ENCODE results near the gene SLC25A26. TPM values are rescaled to one million over a fixed set of nuclear protein-coding genes. Genes with fewer than 3 reads are reported as not detected.
"Not testable (repeated sequence)": the region's sequence is repeated elsewhere in the genome, so short reads cannot be mapped to it uniquely, and the experiment has no call there.

Gene SLC25A26
- total RNA-seq, 2 experiments from 2014 or later = 11.7 to 12.0 TPM

- DNase-seq, CTCF ChIA-PET, H3K4me1 Mint-ChIP-seq, H3K27me3 Mint-ChIP-seq, H3K4me3 Mint-ChIP-seq, POLR2A ChIA-PET, H3K27ac Mint-ChIP-seq: not testable (repeated sequence)
- H3K9me3 Mint-ChIP-seq = peaks cover 33% of the 10 kb centered on the region
- peaks cover 50% of the 10 kb centered on the region for H3K36me3 Mint-ChIP-seq (ENCODE audit: low read depth)
These were observed 200.3 kb downstream of the SLC25A26 start for GRCh38 chr3:66421144-66421543.

DNA sequence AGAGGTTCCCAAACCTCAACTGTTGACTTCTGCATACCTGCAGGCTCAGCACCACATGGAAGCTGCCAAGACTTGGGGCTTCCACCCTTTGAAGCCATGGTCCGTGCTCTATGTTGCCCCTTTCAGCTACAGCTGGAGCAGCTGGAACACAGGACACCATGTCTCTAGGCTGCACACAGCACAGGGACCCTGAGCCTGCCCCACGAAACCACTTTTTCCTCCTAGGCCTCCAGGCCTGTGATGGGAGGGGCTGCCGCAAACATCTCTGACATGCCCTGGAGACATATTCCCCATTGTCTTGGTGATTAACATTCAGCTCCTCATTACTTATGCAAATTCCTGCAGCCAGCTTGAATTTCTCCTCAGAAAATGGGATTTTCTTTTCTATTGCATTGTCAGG is 201.1 kb downstream of the SLC25A26 start:
- CTCF ChIA-PET, DNase-seq, H3K4me1 Mint-ChIP-seq, H3K4me3 Mint-ChIP-seq, H3K27me3 Mint-ChIP-seq, POLR2A ChIA-PET, H3K27ac Mint-ChIP-seq: not testable (repeated sequence)
- peaks cover 33% of the 10 kb centered on the region for H3K9me3 Mint-ChIP-seq
- H3K36me3 Mint-ChIP-seq (ENCODE audit: low read depth) = peaks cover 46% of the 10 kb centered on the region

DNA sequence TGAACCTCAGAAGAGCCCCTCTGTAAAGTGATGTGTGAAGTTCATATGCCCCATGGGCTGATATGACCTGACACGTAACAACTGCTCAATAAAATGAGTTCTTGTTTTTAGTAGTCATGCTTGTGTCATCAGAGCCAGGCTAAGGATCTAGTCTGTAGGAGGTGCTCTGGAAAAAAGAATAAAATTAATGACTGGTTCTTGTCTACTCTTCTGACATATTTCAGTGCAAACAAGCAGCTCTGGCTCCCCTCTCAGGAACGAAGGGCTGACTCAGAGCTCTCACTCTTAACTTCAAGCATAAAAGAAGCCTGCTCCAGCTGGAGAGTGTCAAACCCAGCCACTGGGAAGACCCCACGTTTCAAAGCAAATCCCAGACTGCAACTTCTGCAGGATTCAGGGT is 203.0 kb downstream of the SLC25A26 start:
- POLR2A ChIA-PET = no interaction called here
- Mint-ChIP-seq H3K36me3 (ENCODE audit: low read depth) (peaks cover 47% of the 10 kb centered on the region), H3K9me3 (peaks cover 33% of the 10 kb centered on the region), H3K27me3 (no peaks in the 10 kb centered on the region), H3K4me1 (peaks cover 6% of the 10 kb centered on the region), H3K27ac (no peak overlapping the region), H3K4me3 (no peak overlapping the region)
- DNase-seq = no peak
- CTCF ChIA-PET = interaction anchor here (1.9 kb wide), 1 partner anchor 16 kb away, joined by 4 read pairs; no protein-coding TSS in a partner anchor

DNA sequence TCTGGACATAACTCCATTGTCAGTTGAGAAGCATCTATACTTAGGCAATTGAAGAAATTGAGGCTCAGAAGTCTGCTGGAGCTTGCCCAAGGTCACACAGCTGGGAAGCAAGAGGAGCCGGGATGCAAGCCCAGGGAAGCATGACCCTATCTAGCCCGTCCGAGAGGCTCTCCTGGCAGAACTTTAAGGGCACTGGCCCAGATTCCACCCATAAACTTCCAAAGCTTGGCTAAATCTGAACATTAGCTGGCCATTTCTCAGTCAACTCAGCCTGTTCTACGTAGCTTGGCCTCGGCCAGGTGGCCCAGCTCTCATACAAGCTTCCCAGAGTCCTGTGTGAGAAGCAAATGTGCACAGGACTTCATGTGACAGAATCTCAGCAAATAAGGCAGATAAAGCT is 204.2 kb downstream of the SLC25A26 start:
- POLR2A ChIA-PET = no interaction called here
- H3K27me3 Mint-ChIP-seq = no peaks in the 10 kb centered on the region
- CTCF ChIA-PET = interaction anchor here (1.0 kb wide), 2 partner anchors 11 to 66 kb away, joined by 3 read pairs; no protein-coding TSS in a partner anchor
- H3K9me3 Mint-ChIP-seq = peaks cover 30% of the 10 kb centered on the region
- DNase-seq = no peak
- H3K4me1 Mint-ChIP-seq = peaks cover 4% of the 10 kb centered on the region
- H3K36me3 Mint-ChIP-seq (ENCODE audit: low read depth) = peaks cover 40% of the 10 kb centered on the region
- no peak overlapping the region for H3K27ac Mint-ChIP-seq
- H3K4me3 Mint-ChIP-seq = no peak overlapping the region

DNA sequence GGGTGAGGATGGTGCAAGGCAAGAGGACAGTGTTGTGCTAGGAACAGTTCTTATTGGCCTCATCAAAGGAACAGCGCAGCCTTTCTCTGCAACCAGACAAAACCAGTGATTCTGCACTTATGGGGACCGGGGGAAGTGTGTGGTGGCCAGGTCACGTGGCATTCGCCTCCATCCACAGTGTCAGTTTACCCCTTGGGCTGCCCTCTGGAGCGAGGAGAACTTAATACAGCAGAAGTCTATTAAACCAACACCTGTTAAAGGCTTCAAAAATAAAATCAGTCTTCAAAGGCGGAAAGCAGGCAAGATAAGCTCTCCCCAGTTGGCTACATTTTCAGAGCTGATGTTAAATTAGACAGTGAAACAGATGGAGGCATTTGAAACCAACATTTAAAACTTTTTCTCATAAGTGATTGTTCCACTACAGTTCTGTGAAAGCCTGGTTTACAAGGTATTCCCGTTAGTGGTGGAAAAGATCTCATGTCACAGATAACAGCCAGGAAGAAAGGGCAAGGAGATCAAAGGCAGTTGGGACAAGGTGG is 204.8 kb downstream of the SLC25A26 start:
- Mint-ChIP-seq H3K9me3 (peaks cover 24% of the 10 kb centered on the region), H3K4me3 (no peak overlapping the region), H3K27me3 (no peaks in the 10 kb centered on the region), H3K36me3 (ENCODE audit: low read depth) (peaks cover 34% of the 10 kb centered on the region), H3K4me1 (peaks cover under 1% of the 10 kb centered on the region), H3K27ac (no peak overlapping the region)
- no peak for DNase-seq
- CTCF ChIA-PET = interaction anchor here (1.0 kb wide), 2 partner anchors 11 to 65 kb away, joined by 3 read pairs; no protein-coding TSS in a partner anchor
- POLR2A ChIA-PET = no interaction called here

GRCh38 chr3:66426135-66426534 is 205.3 kb downstream of the SLC25A26 start:
- Mint-ChIP-seq H3K36me3 (ENCODE audit: low read depth) (peaks cover 33% of the 10 kb centered on the region), H3K4me3 (no peak overlapping the region), H3K27ac (no peak overlapping the region), H3K4me1 (no peaks in the 10 kb centered on the region), H3K9me3 (peaks cover 20% of the 10 kb centered on the region), H3K27me3 (no peaks in the 10 kb centered on the region)
- ChIA-PET CTCF (no interaction called here), POLR2A (no interaction called here)
- no peak for DNase-seq

GRCh38 chr3:66427352-66427751 is 206.6 kb downstream of the SLC25A26 start:
- Mint-ChIP-seq H3K27ac (no peak overlapping the region), H3K4me3 (no peak overlapping the region), H3K36me3 (ENCODE audit: low read depth) (peaks cover 27% of the 10 kb centered on the region), H3K9me3 (peaks cover 13% of the 10 kb centered on the region), H3K27me3 (no peaks in the 10 kb centered on the region), H3K4me1 (no peaks in the 10 kb centered on the region)
- CTCF ChIA-PET = interaction anchor here (1.6 kb wide), 1 partner anchor 18 kb away, joined by 4 read pairs; no protein-coding TSS in a partner anchor
- DNase-seq = no peak
- POLR2A ChIA-PET = no interaction called here

DNA sequence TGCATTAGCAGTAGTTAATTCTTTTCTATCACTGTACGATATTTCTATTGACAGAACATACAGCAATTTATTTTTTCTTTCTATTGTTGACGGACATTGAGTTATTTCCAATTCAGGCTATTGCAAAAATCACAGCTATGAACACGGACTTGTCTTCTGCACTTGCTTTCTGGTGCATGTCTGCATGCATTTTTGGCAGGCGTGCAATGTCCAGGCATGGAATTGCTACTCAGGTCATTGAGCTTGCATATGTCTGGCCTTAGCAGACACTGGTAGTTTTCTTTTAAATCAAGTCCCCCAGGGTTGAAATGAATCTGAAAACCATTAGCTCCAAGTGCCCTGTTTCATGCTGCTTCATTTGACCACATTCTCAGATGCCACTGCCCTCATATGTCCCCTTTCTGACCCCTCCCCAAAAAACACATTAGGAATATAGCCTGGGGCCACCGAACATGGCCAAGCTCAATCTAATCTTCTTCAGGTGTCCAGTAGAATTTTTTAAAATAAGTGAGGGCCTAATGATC is 207.2 kb downstream of the SLC25A26 start:
- Mint-ChIP-seq H3K27me3 (no peaks in the 10 kb centered on the region), H3K36me3 (ENCODE audit: low read depth) (peaks cover 20% of the 10 kb centered on the region), H3K4me1 (peaks cover 1% of the 10 kb centered on the region), H3K27ac (no peak overlapping the region), H3K9me3 (peaks cover 7% of the 10 kb centered on the region), H3K4me3 (no peak overlapping the region)
- CTCF ChIA-PET = interaction anchor here (1.6 kb wide), 1 partner anchor 17 kb away, joined by 4 read pairs; no protein-coding TSS in a partner anchor
- POLR2A ChIA-PET = interaction anchor here (0.7 kb wide), 1 partner anchor 53 kb away, joined by 4 read pairs; no protein-coding TSS in a partner anchor
- DNase-seq = no peak

Other genes with a start within 250 kb of the SLC25A26 start
- under 1 TPM in 1 of 2 experiments, not detected in 1; 0.04 TPM for gene MAGI1, start 182.1 kb upstream of the SLC25A26 start, total RNA-seq